SW480 (cell line): ENCODE results near the gene TAS2R31.
"Not testable (repeated sequence)": the region's sequence is repeated elsewhere in the genome, so short reads cannot be mapped to it uniquely, and the experiment has no call there.

Experiments
- DNase-seq: peaks from one replicate; pipeline ENCODE4 v3.0.0-alpha.2; 2016; ENCODE audit warnings: low spot score

The TAS2R31 gene, protein sequence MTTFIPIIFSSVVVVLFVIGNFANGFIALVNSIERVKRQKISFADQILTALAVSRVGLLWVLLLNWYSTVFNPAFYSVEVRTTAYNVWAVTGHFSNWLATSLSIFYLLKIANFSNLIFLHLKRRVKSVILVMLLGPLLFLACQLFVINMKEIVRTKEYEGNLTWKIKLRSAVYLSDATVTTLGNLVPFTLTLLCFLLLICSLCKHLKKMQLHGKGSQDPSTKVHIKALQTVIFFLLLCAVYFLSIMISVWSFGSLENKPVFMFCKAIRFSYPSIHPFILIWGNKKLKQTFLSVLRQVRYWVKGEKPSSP

DNA sequence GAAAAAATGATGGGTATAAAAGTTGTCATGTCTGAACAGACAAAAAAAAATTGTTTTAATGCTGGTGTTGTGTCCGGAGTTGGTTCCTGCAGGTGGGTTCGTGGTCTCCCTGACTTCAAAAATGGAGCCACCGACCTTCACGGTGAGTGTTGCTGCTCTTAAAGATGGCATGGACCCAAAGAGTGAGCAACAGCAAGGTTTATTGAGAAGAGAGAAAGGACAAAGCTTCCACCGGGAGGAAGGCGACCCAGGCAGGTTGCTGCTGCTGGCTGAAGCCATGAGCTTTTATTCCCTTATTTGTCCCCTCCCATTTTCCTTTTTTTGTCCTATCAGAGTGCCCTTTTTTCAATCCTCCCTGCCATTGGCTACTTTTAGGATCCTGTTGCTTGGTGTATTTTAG, at the start of gene TAS2R31:
TSS of gene TAS2R31 (minus strand) at position 101 of the 400 bp plus-strand sequence. CDS start at position 29, 72 bp downstream.
- DNase-seq, result no peak

DNA sequence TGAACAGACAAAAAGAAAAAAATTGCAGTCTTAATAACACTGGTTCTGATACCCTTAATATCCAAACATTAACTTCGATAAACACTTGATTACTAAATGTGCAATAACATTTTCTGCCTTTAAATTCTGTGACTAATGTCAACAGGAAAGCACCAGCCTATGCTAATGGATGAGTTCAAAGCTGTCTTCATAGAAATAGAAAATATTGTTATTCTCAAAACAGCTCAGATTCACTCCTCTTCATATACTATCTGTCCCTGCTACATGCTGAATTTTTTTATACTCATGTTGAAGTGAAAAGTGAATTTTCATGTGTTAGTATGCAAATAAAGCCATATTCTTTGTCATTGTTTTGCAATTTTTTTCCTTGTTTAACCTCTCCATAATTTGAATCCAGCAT, 47.0 kb upstream of the TAS2R31 start:
- DNase-seq, result no peak

DNA sequence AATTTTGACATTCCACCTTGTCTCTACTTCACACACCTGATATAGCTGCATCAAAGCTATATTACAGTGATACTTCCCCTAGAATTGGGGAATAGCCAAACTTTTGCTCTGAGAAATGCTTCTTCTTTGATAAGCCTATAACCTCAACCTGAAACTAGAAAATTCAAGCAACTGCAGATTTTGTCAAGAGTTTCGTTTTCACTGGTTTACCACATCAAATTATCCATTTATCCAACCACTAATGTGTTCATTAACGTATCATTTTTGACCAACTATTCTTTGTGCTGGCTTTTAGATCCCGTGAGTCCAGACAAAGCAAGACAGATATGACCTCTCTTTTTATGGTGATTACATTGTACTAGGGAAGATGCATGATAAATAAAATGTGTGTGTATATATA, 44.4 kb upstream of the TAS2R31 start:
- no peak for DNase-seq

DNA sequence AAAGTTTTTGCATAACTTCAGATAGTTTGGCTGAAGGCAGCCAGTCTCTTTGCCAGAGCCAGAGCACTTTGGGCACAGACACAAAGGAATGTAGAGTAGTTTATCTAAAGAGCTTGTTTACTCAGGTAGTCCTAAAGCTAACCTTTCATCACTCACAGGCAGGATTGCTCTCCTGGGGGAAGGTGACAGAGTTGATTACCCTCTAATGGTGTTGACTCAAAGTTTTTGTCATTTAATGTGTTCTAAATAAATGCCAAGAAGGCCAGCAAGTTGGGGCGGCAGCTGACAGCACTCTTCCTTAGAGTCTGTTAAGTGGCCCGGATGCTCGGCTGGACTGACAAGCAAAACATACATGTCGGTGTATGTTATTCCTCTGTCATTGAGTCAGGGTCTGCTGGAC, 40.2 kb upstream of the TAS2R31 start:
- DNase-seq, result no peak

- DNase-seq, result no peak
Measured at GRCh38 chr12:11070999-11071398, 39.8 kb upstream of the TAS2R31 start.

- no peak for DNase-seq
Measured at GRCh38 chr12:11069854-11070365, 38.7 kb upstream of the TAS2R31 start.

GRCh38 chr12:11067514-11067913, 36.3 kb upstream of the TAS2R31 start:
- DNase-seq, result no peak

- DNase-seq, result not testable (repeated sequence)
Measured at GRCh38 chr12:11062194-11062593, 31.0 kb upstream of the TAS2R31 start, which contains the start of gene TAS2R46. Gene TAS2R46 (minus strand): TSS chr12:11062294. CDS start chr12:11062294, 0 bp downstream.

GRCh38 chr12:11059784-11060183, 28.6 kb upstream of the TAS2R31 start:
- no peak for DNase-seq

DNA sequence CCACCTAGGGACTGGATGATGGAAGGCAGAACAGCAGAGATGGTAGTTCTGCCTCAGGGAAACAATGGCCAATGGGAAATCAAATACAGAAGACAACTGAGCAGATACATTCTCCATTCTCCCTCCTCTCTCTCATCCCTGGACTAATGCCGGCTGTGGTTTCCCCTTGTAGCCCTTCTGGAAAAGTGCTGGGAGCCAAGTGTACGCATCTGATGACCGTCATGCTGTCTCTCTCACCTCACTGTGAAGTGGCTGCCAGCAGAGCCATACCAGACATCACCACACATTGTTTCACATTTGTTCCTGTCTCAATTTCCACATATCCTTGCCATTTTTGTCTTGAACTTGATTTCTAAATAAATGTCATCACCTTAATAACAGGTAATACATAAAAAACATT, 27.8 kb upstream of the TAS2R31 start:
- DNase-seq, result no peak

- no peak for DNase-seq
Measured at GRCh38 chr12:11055306-11055705, 24.1 kb upstream of the TAS2R31 start.

- DNase-seq, result not testable (repeated sequence)
Measured at GRCh38 chr12:11049806-11050531, 18.8 kb upstream of the TAS2R31 start.

DNA sequence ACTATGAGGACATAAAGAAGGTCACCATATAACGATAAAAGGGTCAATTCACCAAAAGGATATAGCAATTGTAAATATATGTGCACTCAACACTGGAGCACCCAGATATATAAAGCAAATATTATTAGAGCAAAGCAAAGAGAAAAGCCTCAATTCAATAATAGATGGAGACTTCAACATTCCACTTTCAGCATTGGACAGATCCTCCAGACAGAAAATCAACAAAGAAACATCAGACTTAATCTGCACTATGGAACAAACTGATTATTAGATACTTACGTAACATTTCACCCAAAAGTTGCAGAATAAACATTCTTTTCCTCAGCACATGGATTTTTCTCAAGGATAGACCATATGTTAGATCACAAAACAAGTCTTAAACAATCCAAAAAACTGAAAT, 10.2 kb upstream of the TAS2R31 start:
- not testable (repeated sequence) for DNase-seq

DNA sequence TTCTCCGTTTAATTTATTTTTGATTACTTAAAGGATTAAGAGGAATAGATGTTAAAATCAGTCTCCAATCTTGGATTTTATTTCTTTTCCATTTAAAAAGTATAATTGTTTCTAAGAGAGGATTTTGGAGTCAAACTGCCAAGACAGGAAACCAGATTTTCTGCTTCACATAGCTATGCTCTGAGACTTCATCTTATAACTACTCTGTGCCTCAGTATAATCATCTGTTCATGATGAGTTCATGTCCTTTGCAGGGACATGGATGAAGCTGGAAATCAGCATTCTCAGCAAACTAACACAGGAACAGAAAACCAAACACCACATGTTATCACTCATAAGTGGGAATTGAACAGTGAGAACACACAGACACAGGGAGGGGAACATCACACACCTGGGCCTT, 9.0 kb upstream of the TAS2R31 start:
- no peak for DNase-seq

DNA sequence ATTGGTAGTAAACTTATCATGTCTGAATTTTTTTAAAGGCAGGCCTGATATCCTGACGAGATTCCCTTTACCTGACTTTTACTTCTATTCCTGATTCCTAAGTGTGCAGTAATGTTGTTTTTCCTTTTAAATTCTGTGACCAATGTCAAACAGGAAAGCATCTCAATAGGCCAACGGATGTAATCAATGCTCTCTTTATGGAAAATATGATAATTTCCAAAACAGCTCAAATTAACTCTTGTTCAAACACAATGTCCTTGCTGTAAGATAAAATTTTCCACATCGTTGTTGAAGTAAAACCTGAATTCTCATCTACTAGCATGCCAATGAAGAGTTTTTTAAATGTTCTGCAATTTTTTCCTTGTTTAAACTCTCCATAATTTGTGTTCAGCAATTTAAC, 8.0 kb upstream of the TAS2R31 start:
- DNase-seq, result no peak

GRCh38 chr12:11033959-11034358, 2.8 kb upstream of the TAS2R31 start:
- not testable (repeated sequence) for DNase-seq

DNA sequence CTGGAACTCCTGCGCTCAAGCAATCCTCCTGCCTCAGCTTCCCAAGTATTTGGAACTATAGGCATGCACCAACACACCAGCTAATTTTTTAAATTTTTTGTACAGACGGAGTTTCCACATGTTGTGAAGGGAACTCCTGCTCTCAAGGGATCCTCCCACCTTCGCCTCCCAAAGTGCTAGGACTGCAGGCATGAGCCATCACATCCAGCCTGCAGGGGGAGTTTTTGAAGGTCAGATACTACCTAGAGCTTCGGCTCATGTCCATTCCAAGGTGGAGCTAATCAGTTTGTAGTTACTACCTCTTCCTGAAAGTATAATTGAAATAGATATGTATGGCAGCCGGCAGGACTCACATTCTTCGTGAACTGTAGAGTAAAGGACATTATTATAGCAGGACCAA, 5.1 kb downstream of the TAS2R31 start:
- no peak for DNase-seq

DNA sequence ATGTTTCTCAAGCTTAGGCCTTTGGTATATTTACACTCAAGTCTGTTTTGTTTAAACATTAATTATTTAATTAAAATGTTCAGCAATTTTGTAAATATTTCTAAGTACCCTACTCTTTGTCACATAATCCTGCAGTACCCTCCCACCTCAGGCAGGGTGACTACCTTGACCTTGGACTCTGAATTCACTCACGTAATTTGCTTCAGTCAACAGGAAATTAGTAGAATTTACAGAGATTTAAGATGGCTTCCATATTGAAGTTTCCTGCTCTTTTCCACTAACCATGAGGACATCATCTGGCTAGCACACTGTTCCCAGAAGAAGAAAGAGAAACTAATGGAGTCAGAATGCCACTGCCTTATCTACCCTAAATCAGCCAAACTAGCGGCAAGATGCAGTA, 7.8 kb downstream of the TAS2R31 start:
- DNase-seq, result no peak

DNA sequence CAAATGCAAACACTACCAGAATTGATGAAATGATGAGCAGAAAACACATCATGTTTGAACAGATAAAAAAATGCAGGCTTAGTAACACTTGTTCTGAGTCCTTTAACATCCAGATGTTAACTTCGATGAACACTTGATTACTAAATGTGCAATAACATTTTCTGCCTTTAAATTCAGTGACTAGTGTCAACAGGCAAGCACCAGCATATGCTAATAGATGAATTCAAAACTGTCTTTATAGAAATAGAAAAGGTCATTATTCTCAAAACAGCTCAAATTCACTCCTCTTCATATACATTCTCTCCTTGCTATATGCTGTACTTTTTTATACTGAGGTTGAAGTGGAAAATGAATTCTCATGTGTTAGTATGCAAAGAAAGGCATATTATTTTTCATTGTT, 8.7 kb downstream of the TAS2R31 start, which contains the start of gene TAS2R19:
TSS of gene TAS2R19 (minus strand) at position 101 of the 400 bp plus-strand sequence. CDS start at position 52, 49 bp downstream.
- DNase-seq, result no peak

- no peak for DNase-seq
Measured at GRCh38 chr12:11016937-11017336, 14.3 kb downstream of the TAS2R31 start.

DNA sequence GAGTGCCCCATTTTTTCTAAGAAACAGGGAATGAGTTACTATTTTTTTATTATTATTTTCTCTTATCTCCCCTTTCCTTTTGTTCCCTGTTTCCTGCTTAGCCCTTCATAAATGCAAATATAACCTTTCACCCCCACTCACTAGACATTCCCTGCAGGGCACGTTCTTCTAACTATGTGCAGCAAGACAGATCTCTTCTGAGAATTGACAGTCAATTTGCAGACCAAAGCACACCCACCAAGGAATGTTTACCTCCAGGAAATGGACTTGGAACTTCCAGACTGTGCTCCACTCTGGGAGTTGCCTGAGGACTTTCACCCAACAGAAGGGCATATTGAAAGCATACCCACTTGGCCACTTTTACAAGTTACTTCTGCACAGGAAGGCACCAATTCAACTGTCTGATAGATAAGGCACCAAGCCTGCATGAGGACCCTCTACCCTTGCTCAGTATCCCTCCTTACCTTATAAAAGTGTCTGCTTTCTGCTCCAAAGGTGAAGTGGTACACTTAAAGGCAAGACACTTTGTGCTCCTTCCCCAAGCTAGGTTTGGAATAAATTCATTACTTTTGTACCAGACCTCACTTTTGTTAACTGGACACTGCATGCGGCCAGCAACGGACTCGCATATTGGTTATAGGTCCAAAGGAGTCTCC, 15.3 kb downstream of the TAS2R31 start:
- DNase-seq, result no peak

DNA sequence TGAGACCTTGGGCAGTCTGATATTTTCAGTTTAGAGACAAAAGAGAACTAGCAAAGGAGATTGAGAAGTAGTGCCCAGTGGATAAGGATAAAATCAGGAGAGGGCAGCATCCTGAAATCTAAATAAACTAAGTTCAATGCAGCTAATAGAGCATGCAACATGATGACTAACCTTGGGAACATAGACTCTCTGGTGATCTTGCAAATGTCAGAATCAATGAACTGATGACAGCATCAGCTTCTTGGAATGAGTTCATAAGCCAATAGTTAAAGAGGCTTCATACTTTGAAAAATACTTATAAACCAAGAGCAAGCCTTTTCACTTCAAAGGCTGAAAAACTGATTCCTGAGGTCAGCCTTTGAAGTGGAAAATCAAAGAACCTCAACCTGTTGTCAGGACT, 17.0 kb downstream of the TAS2R31 start:
- DNase-seq, result no peak

DNA sequence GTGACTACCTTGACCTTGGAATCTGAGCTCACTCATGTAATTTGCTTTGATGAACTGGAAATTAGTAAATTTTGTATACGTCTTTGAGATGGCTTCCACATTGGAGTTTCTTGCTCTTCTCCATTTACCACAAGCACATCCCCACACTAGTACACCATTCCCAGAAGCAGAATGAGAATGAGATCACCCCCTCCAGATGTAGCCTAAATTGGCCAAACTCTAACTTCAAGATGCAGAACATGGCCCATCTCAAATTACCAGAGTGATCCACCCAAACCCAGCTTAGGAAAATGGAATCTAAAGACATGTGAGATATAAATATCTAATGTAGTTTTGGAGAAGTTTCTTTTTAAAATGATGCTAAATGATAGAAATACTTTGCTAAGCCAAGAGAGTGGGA, 23.6 kb downstream of the TAS2R31 start:
- DNase-seq, result no peak
